IPS-18a (cell line): ENCODE measurements around the gene ACTR1A.
A peak's percentile ranks its signal among the peaks of the same experiment; 100 is the strongest.

Experiments used
- H3K27ac ChIP-seq: one replicate; pipeline ENCODE4 v1.5.1; 2013; ENCODE audit warnings: low read length
- H3K27me3 ChIP-seq: one replicate; pipeline ENCODE4 v1.6.1; 2013; ENCODE audit warnings: mild to moderate bottlenecking, low read length; ENCODE audit not compliant: control insufficient read depth, insufficient read depth
- H3K36me3 ChIP-seq: one replicate; pipeline ENCODE4 v1.6.1; 2013; ENCODE audit warnings: low read depth, low read length; ENCODE audit not compliant: control insufficient read depth
- H3K4me1 ChIP-seq: one replicate; pipeline ENCODE4 v1.6.1; 2013; ENCODE audit warnings: low read depth, low read length; ENCODE audit not compliant: control insufficient read depth
- H3K4me3 ChIP-seq: one replicate; pipeline ENCODE4 v1.5.1; 2013; ENCODE audit warnings: low read length
- H3K9ac ChIP-seq: one replicate; pipeline ENCODE4 v1.6.1; 2013; ENCODE audit warnings: mild to moderate bottlenecking, low read length, moderate library complexity
- H3K9me3 ChIP-seq: one replicate; pipeline ENCODE4 v1.6.1; 2013; ENCODE audit warnings: low read depth, low read length; ENCODE audit not compliant: control insufficient read depth

Gene ACTR1A

GRCh38 chr10:102431452-102432124 lies 70.9 kb downstream of the ACTR1A start:
- H3K4me3 ChIP-seq, result peak overlapping the region; percentile 85
- H3K4me1 ChIP-seq, result peaks cover 14% of the 10 kb centered on the region
- no peaks in the 10 kb centered on the region for H3K36me3 ChIP-seq
- peak overlapping the region; percentile 78 for H3K9ac ChIP-seq
- peaks cover 37% of the 10 kb centered on the region for H3K27me3 ChIP-seq
- peak overlapping the region; percentile 28 for H3K27ac ChIP-seq
- no peaks in the 10 kb centered on the region for H3K9me3 ChIP-seq

GRCh38 chr10:102429468-102429867 lies 73.0 kb downstream of the ACTR1A start:
- H3K4me3 ChIP-seq, result no peak overlapping the region
- H3K27ac ChIP-seq, result no peak overlapping the region
- peaks cover 17% of the 10 kb centered on the region for H3K27me3 ChIP-seq
- no peak overlapping the region for H3K9ac ChIP-seq
- peaks cover 5% of the 10 kb centered on the region for H3K4me1 ChIP-seq
- no peaks in the 10 kb centered on the region for H3K9me3 ChIP-seq
- peaks cover under 1% of the 10 kb centered on the region for H3K36me3 ChIP-seq
